ENCODE results near the gene HDAC4. TPM values are rescaled to one million over a fixed set of nuclear protein-coding genes. Genes with fewer than 3 reads are reported as not detected.

Gene HDAC4
- total RNA-seq, 4 donors from 2014 or later, result 51.4 to 107 (median 70.8) TPM

DNA sequence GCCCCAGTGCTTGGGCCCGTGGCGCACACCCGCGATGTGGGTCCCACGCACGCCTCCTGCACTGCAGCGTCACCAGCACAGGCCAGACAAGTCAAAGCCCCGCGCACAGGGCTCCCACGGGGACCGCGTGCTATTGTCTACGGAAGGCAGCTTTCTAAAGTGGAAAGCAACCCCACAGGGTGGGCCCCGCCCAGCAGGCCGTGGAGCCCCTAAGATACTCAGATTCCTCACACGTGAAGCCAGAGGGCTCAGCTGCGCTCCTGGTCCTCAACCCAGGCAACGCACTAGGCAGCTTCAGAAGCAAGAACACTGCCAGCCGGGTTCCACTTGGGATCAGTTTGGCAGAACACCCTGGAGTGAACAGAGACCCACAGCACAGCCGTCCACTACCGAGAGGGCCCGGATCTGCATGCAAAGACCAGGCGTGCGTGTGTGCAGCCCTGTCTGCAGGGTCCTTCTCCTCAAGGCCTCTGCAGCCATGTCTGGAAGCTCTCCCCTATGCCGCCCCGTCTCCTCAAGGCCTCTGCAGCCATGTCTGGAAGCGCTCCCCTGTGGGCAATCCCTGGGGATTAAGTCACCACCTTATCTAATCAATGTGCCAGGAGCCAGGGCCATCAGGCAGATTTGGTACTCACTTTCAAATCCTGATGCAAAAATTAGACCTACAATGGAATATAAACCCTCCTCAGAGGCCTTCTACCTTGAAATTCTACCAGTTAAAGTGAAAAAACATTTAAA, 231.3 kb downstream of the HDAC4 start:
- WGBS, result 98% methylated on average over 16 of the region's 27 CpGs
- DNase-seq (ENCODE audit: low spot score in 2 of 2), result peak; percentile 44 to 71
- Histone ChIP-seq H3K27ac (no peak overlapping the region), H3K4me1 (no peaks in the 10 kb centered on the region), H3K36me3 (peaks cover 40% of the 10 kb centered on the region), H3K27me3 (no peaks in the 10 kb centered on the region), H3K9me3 (peaks cover 18% of the 10 kb centered on the region), H3K4me3 (no peak overlapping the region)
- no peak for TF ChIP-seq POLR2A (IDR thresholded peaks at IDR 0.05)
- TF ChIP-seq, protein P1, sequence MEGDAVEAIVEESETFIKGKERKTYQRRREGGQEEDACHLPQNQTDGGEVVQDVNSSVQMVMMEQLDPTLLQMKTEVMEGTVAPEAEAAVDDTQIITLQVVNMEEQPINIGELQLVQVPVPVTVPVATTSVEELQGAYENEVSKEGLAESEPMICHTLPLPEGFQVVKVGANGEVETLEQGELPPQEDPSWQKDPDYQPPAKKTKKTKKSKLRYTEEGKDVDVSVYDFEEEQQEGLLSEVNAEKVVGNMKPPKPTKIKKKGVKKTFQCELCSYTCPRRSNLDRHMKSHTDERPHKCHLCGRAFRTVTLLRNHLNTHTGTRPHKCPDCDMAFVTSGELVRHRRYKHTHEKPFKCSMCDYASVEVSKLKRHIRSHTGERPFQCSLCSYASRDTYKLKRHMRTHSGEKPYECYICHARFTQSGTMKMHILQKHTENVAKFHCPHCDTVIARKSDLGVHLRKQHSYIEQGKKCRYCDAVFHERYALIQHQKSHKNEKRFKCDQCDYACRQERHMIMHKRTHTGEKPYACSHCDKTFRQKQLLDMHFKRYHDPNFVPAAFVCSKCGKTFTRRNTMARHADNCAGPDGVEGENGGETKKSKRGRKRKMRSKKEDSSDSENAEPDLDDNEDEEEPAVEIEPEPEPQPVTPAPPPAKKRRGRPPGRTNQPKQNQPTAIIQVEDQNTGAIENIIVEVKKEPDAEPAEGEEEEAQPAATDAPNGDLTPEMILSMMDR (IDR thresholded peaks at IDR 0.05), result no peak
- no peak for TF ChIP-seq EP300 (IDR thresholded peaks at IDR 0.05)

GRCh38 chr2:239168575-239168974, 232.2 kb downstream of the HDAC4 start:
- TF ChIP-seq POLR2A (IDR thresholded peaks at IDR 0.05), result no peak
- no peak for TF ChIP-seq POLR2AphosphoS5 (IDR thresholded peaks at IDR 0.05)
- TF ChIP-seq, protein P1 (IDR thresholded peaks at IDR 0.05), result no peak
- TF ChIP-seq EP300 (IDR thresholded peaks at IDR 0.05), result no peak

DNA sequence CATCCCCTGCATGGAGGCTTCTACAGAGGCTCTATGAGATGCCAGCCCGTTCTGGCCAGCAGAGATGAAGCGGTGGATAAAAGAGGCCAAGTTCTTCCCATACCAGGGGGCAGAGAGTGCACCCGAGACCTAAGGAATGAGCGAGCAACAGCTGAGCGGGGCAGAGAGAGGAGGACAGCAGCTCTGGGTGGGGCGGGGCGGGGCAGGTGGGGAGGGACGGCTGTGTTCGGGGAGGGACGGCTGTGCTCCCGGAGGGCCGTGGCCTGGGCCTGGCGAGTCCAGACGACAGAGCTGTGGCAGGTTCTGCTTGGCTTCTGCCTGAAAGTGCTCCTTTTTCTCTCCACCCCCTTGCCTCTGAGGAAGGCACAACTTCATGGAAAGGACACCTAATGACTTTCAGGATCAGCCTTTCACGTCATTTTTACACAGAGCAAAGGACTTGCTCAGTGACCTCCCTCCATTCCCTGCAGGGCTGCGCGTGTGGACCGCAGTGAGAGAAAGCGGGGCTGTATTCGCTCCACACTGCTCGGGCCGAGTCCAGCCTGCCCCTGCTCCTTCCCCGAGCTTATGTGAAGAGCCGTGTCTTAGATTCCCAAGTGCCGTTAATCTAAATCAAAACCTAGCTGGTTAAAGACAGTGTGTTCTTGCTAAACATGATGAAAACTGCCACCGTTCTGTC, 232.9 kb downstream of the HDAC4 start:
- Histone ChIP-seq H3K4me1 (no peaks in the 10 kb centered on the region), H3K27me3 (no peaks in the 10 kb centered on the region), H3K27ac (no peak overlapping the region), H3K4me3 (no peak overlapping the region), H3K9me3 (peaks cover 11% of the 10 kb centered on the region), H3K36me3 (peaks cover 43% of the 10 kb centered on the region)
- TF ChIP-seq POLR2A (IDR thresholded peaks at IDR 0.05), result no peak
- no peak for TF ChIP-seq EP300 (IDR thresholded peaks at IDR 0.05)
- TF ChIP-seq, protein P1 (IDR thresholded peaks at IDR 0.05), result no peak
- no peak for TF ChIP-seq POLR2AphosphoS5 (IDR thresholded peaks at IDR 0.05)
- DNase-seq (ENCODE audit: low spot score in 2 of 2), result peak; percentile 40 to 63
- WGBS, result 94% methylated on average over 26 of the region's 26 CpGs

More at GRCh38 chr2:239168575-239168974, 232.2 kb downstream of the HDAC4 start:
- peaks cover 11% of the 10 kb centered on the region for H3K9me3 ChIP-seq
- no peak overlapping the region for H3K27ac ChIP-seq
- peak; percentile 55 to 62 for DNase-seq (ENCODE audit: low spot score in 2 of 2)
- no peaks in the 10 kb centered on the region for H3K4me1 ChIP-seq
- no peaks in the 10 kb centered on the region for H3K27me3 ChIP-seq
- 95% methylated on average over 22 of the region's 22 CpGs for WGBS
- H3K36me3 ChIP-seq, result peaks cover 36% of the 10 kb centered on the region
- no peak overlapping the region for H3K4me3 ChIP-seq

DNA sequence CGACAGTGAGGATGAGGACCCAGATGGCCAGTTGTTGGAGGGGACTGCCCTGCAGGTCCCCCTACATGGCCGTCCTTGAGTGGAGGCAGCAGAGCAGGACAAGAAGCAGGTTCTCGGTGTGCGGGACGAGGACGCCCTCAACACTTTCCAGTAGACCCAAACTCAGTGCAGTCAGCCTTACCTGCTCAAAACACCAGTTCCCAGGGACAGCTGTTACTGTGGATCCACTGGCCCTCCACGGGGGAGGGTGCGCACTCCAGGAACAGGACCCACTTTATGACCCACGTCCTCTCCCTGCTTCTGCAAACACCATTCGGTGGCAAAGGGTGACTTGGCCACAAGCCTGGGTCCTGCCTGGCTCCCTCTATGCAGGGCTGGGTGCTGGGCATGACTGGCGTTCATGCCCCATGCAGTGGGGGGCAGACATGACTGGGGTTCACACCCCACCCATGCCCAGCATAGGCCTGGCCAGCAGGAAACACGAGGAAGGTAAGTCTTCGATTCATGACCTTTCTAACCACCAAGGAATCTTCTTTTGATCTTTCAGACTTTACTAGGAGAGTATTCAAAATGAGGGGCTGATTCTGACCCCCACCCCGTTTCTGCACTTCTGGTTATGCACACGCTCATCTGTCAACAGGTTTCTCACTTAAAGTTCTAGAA, 233.7 kb downstream of the HDAC4 start:
- no peak for TF ChIP-seq EP300 (IDR thresholded peaks at IDR 0.05)
- TF ChIP-seq, protein P1 (IDR thresholded peaks at IDR 0.05), result no peak
- TF ChIP-seq POLR2A (IDR thresholded peaks at IDR 0.05), result no peak
- no peak for TF ChIP-seq POLR2AphosphoS5 (IDR thresholded peaks at IDR 0.05)
- Histone ChIP-seq H3K4me3 (no peak overlapping the region), H3K9me3 (peaks cover 11% of the 10 kb centered on the region), H3K36me3 (peaks cover 50% of the 10 kb centered on the region), H3K4me1 (no peaks in the 10 kb centered on the region), H3K27me3 (no peaks in the 10 kb centered on the region), H3K27ac (no peak overlapping the region)
- 89% methylated on average over 11 of the region's 15 CpGs for WGBS
- peak; percentile 39 to 52 for DNase-seq (ENCODE audit: low spot score in 2 of 2)
